Loucy (cell line): Measurements from ENCODE around the gene PRKCZ.

ENCODE experiments used
- EZH2phosphoT487 ChIP-seq: fragments of 200-600 bp; IDR thresholded peaks from 2 replicates; pipeline ENCODE4 v1.6.1; 2018; ENCODE audit warnings: antibody characterized with exemption, mild to moderate bottlenecking, moderate library complexity, borderline replicate concordance
- TF ChIP-seq, protein P1 (sequence below): fragments of 200-600 bp; sonication (generic); conservative IDR thresholded peaks from 2 replicates; pipeline ENCODE4 v1.5.1; 2014; ENCODE audit warnings: mild to moderate bottlenecking, antibody characterized with exemption, low read length

DNA sequence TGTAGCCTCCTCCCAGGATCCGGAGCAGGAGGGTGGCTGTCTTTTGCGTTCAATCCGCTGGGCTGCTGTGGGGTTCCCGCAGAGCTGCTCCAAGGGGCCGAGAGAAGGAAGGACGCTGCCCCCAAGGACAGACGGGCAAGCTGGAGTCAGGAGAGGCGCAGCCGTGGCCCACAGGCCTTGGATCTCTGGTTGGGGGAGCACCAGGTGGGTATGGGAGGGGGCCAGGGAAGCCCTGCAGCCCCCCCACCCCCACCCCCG is 162.0 kb downstream of the PRKCZ start:
- TF ChIP-seq, protein P1, sequence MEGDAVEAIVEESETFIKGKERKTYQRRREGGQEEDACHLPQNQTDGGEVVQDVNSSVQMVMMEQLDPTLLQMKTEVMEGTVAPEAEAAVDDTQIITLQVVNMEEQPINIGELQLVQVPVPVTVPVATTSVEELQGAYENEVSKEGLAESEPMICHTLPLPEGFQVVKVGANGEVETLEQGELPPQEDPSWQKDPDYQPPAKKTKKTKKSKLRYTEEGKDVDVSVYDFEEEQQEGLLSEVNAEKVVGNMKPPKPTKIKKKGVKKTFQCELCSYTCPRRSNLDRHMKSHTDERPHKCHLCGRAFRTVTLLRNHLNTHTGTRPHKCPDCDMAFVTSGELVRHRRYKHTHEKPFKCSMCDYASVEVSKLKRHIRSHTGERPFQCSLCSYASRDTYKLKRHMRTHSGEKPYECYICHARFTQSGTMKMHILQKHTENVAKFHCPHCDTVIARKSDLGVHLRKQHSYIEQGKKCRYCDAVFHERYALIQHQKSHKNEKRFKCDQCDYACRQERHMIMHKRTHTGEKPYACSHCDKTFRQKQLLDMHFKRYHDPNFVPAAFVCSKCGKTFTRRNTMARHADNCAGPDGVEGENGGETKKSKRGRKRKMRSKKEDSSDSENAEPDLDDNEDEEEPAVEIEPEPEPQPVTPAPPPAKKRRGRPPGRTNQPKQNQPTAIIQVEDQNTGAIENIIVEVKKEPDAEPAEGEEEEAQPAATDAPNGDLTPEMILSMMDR = no peak
- no peak for TF ChIP-seq EZH2phosphoT487
